OCI-LY1 (cell line): ENCODE results near the gene HNF1A.

Source experiments
- CTCF ChIP-seq: fragments of 200-600 bp; sonication (generic), shearing (Covaris generic); IDR thresholded peaks from 2 replicates; pipeline ENCODE4 v1.5.1; 2017; ENCODE audit warnings: mild to moderate bottlenecking, antibody characterized with exemption, low read length, moderate library complexity, mixed read lengths
- EZH2 ChIP-seq: fragments of 200-600 bp; sonication (generic), shearing (Covaris generic); IDR thresholded peaks from 2 replicates; pipeline ENCODE4 v1.8.0; 2017; ENCODE audit warnings: borderline replicate concordance, mixed run types, mild to moderate bottlenecking, antibody characterized with exemption, low read length, moderate library complexity, mixed read lengths

GRCh38 chr12:121005346-121005815 is 27.0 kb downstream of the HNF1A start:
- TF ChIP-seq CTCF (peak; percentile 74), EZH2 (no peak)
